Uterus (tissue), 4 donors: ENCODE results near the gene SRBD1. TPM values are rescaled to one million over a fixed set of nuclear protein-coding genes. Genes with fewer than 3 reads are reported as not detected.

ENCODE experiments used
- DNase-seq, 2 donors: peaks; one replicate each; pipeline ENCODE4 v3.0.0-alpha.2; 2019 to 2020
- H3K27ac ChIP-seq, 2 donors: fragments of 200-600 bp; sonication (generic); 1 replicate in 1 of 2; 2 replicates in 1 of 2; pipeline ENCODE4 v1.5.1; 2016 to 2018
- H3K27me3 ChIP-seq, 2 donors: fragments of 200-600 bp; sonication (generic); one replicate each; pipeline ENCODE4 v1.5.1; 2018 to 2019; ENCODE audit warnings: control low read depth in 1 of 2
- H3K36me3 ChIP-seq, 2 donors: fragments of 200-600 bp; sonication (generic); one replicate each; pipeline ENCODE4 v1.5.1; 2019; ENCODE audit warnings: control low read depth in 1 of 2
- H3K4me1 ChIP-seq, 2 donors: fragments of 200-600 bp; sonication (generic); one replicate each; pipeline ENCODE4 v1.5.1; 2018 to 2019; ENCODE audit warnings: control low read depth in 1 of 2
- H3K4me3 ChIP-seq, 2 donors: fragments of 200-600 bp; sonication (generic); 1 replicate in 1 of 2; 2 replicates in 1 of 2; pipeline ENCODE4 v1.5.1; 2018 to 2019; ENCODE audit warnings: mild to moderate bottlenecking in 1 of 2
- H3K9me3 ChIP-seq, 2 donors: fragments of 200-600 bp; sonication (generic); one replicate each; pipeline ENCODE4 v1.5.1; 2019; ENCODE audit warnings: control low read depth in 1 of 2
- CTCF ChIP-seq, 4 experiments: fragments of 200-600 bp in 2 of 4; fragments of 450-650 bp in 2 of 4; sonication (generic) in 2 of 4; IDR thresholded peaks; one replicate each; pipeline ENCODE4 v1.5.1; 2016 to 2019; ENCODE audit warnings: antibody characterized with exemption in 4 of 4, mild to moderate bottlenecking in 2 of 4, moderate library complexity in 1 of 4
- POLR2A ChIP-seq, 2 donors: fragments of 450-650 bp; IDR thresholded peaks; one replicate each; pipeline ENCODE4 v1.6.1; 2016; ENCODE audit warnings: antibody characterized with exemption in 2 of 2, mild to moderate bottlenecking in 1 of 2, moderate library complexity in 1 of 2
- intact Hi-C: fragments of 100-400 bp; cut with DNase I; formaldehyde crosslinking; loops from one replicate; pipeline ENCODE4 v1.15.1; 2023; ENCODE audit warnings: low total_unique reads
- total RNA-seq, 4 donors: library from RNA; depleted of rRNA in 3 of 4; stranded (reverse); fragments of >200 nt in 3 of 4; gene quantifications; one replicate each; pipeline versions ENCODE4 v1.1.0 to v1.2.4, GENCODE V29; 2014 to 2023
- donor health status: DM: yes; HTN: yes; CAD: no.

The SRBD1 gene
- total RNA-seq, 4 donors from 2014 or later = 13.1 to 65.8 (median 34.0) TPM

DNA sequence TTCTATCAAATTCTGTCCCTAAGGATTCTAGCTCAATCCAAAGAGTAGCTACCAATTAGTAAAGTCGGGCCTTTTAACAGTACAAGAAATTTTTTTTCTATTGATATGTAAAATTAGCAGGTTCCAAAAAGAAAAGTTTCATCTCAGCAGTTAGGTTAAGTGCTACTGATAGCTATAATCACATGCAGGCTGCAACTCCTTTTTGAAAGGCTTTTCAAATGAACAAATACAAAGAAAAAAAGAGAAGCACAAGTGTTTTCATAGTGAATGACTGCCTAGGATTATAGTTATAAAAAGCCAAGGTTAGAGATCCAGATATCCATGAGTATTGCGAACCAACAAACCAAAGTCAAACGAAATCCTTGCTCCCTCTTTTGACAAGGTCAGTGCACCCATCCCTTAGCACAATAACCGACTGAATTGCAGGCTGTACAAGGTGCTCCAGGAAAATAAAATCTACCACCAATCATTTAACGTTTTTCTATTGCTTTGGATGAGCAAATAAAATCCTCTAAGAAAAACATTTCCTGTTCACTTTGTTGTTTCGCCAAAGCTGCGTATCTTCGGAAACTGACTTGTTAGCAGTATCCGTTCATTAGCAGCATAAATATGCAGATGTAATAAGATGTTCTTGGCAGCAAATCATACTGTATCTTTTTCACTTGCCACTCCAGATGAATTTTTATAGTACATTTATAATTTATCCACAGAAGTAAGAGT lies 100.2 kb downstream of the SRBD1 start:
- Histone ChIP-seq H3K27me3 (no peaks in the 10 kb centered on the region), H3K4me1 (no peaks in the 10 kb centered on the region), H3K9me3 (no peaks in the 10 kb centered on the region), H3K27ac (no peak overlapping the region), H3K36me3 (peaks cover 0 to 3% of the 10 kb centered on the region in 2 donors), H3K4me3 (no peak overlapping the region)
- no peak for DNase-seq
- intact Hi-C loops = no loop called here
- TF ChIP-seq CTCF (IDR thresholded peaks at IDR 0.05) (no peak), POLR2A (IDR thresholded peaks at IDR 0.05) (no peak)

DNA sequence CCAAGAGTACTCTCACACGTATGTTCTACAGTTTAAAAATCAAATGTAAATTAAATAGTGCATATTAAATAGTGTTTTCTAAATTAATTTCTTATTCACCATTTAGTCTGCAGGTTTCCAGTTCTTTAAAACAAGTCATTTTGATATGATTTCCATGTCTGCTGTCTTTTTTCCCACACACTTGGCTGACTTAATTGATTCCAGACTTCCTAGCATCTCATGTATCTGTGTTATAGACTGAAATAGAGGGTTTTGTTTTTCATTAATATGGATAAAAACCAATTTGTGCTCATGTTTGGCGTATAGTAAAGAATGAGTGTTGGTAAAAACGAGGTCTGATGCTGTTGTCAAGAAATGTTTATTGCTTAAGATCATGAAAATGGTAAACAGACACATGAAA lies 104.3 kb downstream of the SRBD1 start:
- DNase-seq = no peak
- Histone ChIP-seq H3K27me3 (no peaks in the 10 kb centered on the region), H3K4me1 (no peaks in the 10 kb centered on the region), H3K36me3 (peaks cover 0 to 3% of the 10 kb centered on the region in 2 donors), H3K9me3 (no peaks in the 10 kb centered on the region), H3K27ac (no peak overlapping the region), H3K4me3 (no peak overlapping the region)
- TF ChIP-seq POLR2A (IDR thresholded peaks at IDR 0.05) = no peak
- no peak for TF ChIP-seq CTCF (IDR thresholded peaks at IDR 0.05)
- intact Hi-C loops = no loop called here

- Histone ChIP-seq H3K4me1 (no peaks in the 10 kb centered on the region), H3K4me3 (no peak overlapping the region)
- intact Hi-C loops = no loop called here
Measured at GRCh38 chr2:45505138-45505537, 105.9 kb downstream of the SRBD1 start.

GRCh38 chr2:45498661-45499550 lies 112.2 kb downstream of the SRBD1 start:
- DNase-seq = no peak
- Histone ChIP-seq H3K27ac (no peak overlapping the region), H3K9me3 (no peaks in the 10 kb centered on the region), H3K27me3 (no peaks in the 10 kb centered on the region), H3K36me3 (no peaks in the 10 kb centered on the region), H3K4me1 (no peaks in the 10 kb centered on the region), H3K4me3 (no peak overlapping the region)
- intact Hi-C loops = no loop called here
- no peak for TF ChIP-seq CTCF (IDR thresholded peaks at IDR 0.05)
- TF ChIP-seq POLR2A (IDR thresholded peaks at IDR 0.05) = no peak

More at GRCh38 chr2:45505138-45505537, 105.9 kb downstream of the SRBD1 start:
- DNase-seq = no peak
- H3K36me3 ChIP-seq = no peaks in the 10 kb centered on the region
- no peaks in the 10 kb centered on the region for H3K9me3 ChIP-seq
- no peak overlapping the region for H3K27ac ChIP-seq
- H3K27me3 ChIP-seq = no peaks in the 10 kb centered on the region
- TF ChIP-seq CTCF (IDR thresholded peaks at IDR 0.05) (no peak), POLR2A (IDR thresholded peaks at IDR 0.05) (no peak)

- no peak overlapping the region for H3K27ac ChIP-seq
- no peaks in the 10 kb centered on the region for H3K27me3 ChIP-seq
- H3K4me1 ChIP-seq = no peaks in the 10 kb centered on the region
- H3K36me3 ChIP-seq = no peaks in the 10 kb centered on the region
- intact Hi-C loops = no loop called here
- no peak overlapping the region for H3K4me3 ChIP-seq
- no peaks in the 10 kb centered on the region for H3K9me3 ChIP-seq
- no peak for DNase-seq
- TF ChIP-seq CTCF (IDR thresholded peaks at IDR 0.05) = no peak
- TF ChIP-seq POLR2A (IDR thresholded peaks at IDR 0.05) = no peak
Measured at GRCh38 chr2:45497355-45497754, 113.7 kb downstream of the SRBD1 start.
